ENCODE data around the gene ZNF280C. TPM values are rescaled to one million over a fixed set of nuclear protein-coding genes. Genes with fewer than 3 reads are reported as not detected.
A peak's percentile ranks its signal among the peaks of the same experiment; 100 is the strongest.

The ZNF280C gene
- total RNA-seq, 1 experiment from 2014 or later: 12.9 TPM

DNA sequence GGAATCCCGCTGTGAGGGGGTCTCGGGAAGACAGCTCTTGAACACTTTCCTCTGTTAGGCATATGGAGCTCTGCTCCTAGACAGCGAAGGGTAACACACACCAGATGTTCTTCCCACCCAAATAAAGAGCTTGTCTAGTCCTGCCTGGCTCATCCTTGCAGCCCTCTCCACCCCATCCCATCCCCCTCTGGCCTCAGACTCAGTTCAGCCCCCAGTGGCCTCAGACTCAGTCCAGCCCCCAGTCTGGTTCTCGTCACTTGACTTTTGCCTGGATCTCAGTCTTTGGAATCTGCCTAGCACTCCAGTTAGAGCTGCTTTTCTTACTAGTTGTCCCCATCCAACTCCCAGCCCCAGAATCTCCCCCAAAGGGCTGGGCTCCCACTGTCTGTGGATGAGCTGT lies 82.0 kb downstream of the ZNF280C start:
- H3K4me3 ChIP-seq (ENCODE audit: low read depth in 2 of 2, low read length in 2 of 2): no peak overlapping the region
- in situ Hi-C loops (cut with HindIII; ENCODE audit: low pct_unique_long_range_greater_than_20kb, low sequenced_read_pairs): no loop called here
- BruUV-seq (replicated peaks): no TSS peak
- no peaks in the 10 kb centered on the region for H3K9me3 ChIP-seq (ENCODE audit: control insufficient read depth, insufficient read depth, low read depth, low read length)
- ChIA-PET CTCF (no interaction called here), POLR2A (interaction anchor here (0.6 kb wide), 1 partner anchor 226 kb away, joined by 3 read pairs; no protein-coding TSS in a partner anchor)
- TF ChIP-seq SIN3A (IDR thresholded peaks at IDR 0.05; ENCODE audit: borderline replicate concordance, insufficient read depth, low read depth, low read length): no peak
- TF ChIP-seq POLR2AphosphoS5 (IDR thresholded peaks at IDR 0.05; ENCODE audit: low read depth, low read length): no peak
- TF ChIP-seq, protein P1, sequence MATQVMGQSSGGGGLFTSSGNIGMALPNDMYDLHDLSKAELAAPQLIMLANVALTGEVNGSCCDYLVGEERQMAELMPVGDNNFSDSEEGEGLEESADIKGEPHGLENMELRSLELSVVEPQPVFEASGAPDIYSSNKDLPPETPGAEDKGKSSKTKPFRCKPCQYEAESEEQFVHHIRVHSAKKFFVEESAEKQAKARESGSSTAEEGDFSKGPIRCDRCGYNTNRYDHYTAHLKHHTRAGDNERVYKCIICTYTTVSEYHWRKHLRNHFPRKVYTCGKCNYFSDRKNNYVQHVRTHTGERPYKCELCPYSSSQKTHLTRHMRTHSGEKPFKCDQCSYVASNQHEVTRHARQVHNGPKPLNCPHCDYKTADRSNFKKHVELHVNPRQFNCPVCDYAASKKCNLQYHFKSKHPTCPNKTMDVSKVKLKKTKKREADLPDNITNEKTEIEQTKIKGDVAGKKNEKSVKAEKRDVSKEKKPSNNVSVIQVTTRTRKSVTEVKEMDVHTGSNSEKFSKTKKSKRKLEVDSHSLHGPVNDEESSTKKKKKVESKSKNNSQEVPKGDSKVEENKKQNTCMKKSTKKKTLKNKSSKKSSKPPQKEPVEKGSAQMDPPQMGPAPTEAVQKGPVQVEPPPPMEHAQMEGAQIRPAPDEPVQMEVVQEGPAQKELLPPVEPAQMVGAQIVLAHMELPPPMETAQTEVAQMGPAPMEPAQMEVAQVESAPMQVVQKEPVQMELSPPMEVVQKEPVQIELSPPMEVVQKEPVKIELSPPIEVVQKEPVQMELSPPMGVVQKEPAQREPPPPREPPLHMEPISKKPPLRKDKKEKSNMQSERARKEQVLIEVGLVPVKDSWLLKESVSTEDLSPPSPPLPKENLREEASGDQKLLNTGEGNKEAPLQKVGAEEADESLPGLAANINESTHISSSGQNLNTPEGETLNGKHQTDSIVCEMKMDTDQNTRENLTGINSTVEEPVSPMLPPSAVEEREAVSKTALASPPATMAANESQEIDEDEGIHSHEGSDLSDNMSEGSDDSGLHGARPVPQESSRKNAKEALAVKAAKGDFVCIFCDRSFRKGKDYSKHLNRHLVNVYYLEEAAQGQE (IDR thresholded peaks at IDR 0.05; ENCODE audit: insufficient read depth in 1 of 2, low read depth in 2 of 2, low read length in 1 of 2): no peak
- TF ChIP-seq, protein P2, sequence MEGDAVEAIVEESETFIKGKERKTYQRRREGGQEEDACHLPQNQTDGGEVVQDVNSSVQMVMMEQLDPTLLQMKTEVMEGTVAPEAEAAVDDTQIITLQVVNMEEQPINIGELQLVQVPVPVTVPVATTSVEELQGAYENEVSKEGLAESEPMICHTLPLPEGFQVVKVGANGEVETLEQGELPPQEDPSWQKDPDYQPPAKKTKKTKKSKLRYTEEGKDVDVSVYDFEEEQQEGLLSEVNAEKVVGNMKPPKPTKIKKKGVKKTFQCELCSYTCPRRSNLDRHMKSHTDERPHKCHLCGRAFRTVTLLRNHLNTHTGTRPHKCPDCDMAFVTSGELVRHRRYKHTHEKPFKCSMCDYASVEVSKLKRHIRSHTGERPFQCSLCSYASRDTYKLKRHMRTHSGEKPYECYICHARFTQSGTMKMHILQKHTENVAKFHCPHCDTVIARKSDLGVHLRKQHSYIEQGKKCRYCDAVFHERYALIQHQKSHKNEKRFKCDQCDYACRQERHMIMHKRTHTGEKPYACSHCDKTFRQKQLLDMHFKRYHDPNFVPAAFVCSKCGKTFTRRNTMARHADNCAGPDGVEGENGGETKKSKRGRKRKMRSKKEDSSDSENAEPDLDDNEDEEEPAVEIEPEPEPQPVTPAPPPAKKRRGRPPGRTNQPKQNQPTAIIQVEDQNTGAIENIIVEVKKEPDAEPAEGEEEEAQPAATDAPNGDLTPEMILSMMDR (IDR thresholded peaks at IDR 0.05): no peak
- TF ChIP-seq TCF7L2 (IDR thresholded peaks at IDR 0.05; ENCODE audit: low read depth, low read length): no peak
- H3K27me3 ChIP-seq (ENCODE audit: control insufficient read depth, insufficient read depth, low read length): no peaks in the 10 kb centered on the region
- no peak overlapping the region for H3K27ac ChIP-seq (ENCODE audit: low read length)
- DNase-seq (ENCODE audit: low read depth, low spot score) (no peak), ATAC-seq (0 out of 2 replicates have a peak, but pooled peaks have one; percentile 14)
- no peaks in the 10 kb centered on the region for H3K36me3 ChIP-seq (ENCODE audit: control insufficient read depth, insufficient read depth, low read length)
- intact Hi-C loops (cut with micrococcal nuclease; ENCODE audit: unreplicated experiment): no loop called here
- H3K4me1 ChIP-seq (ENCODE audit: control insufficient read depth, insufficient read depth, low read length): no peaks in the 10 kb centered on the region

DNA sequence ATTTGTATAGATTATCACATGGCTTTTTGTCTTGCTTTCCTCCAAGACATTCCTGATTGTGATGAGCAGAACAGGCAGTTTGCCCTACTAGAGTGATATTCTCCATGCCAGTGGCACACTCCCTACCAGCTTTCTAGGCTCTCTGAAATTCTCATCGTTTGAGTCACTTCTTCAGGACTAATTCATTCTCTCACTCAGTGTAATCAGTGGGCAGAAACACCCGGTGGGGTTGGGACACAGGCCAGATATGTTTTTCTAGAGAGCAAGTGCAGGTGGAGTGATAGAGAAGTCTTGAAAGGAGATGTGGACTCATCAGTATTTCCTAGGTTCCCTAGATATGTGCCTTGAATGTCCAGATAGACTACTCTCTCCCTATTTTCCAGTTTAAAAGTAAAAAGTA lies 83.8 kb downstream of the ZNF280C start:
- BruUV-seq (replicated peaks): no TSS peak
- no peaks in the 10 kb centered on the region for H3K4me1 ChIP-seq (ENCODE audit: control insufficient read depth, insufficient read depth, low read length)
- no peaks in the 10 kb centered on the region for H3K36me3 ChIP-seq (ENCODE audit: control insufficient read depth, insufficient read depth, low read length)
- DNase-seq (ENCODE audit: low read depth, low spot score) (no peak), ATAC-seq (no peak)
- no peak for TF ChIP-seq SIN3A (IDR thresholded peaks at IDR 0.05; ENCODE audit: borderline replicate concordance, insufficient read depth, low read depth, low read length)
- TF ChIP-seq TCF7L2 (IDR thresholded peaks at IDR 0.05; ENCODE audit: low read depth, low read length): no peak
- TF ChIP-seq, protein P2 (IDR thresholded peaks at IDR 0.05): no peak
- TF ChIP-seq POLR2AphosphoS5 (IDR thresholded peaks at IDR 0.05; ENCODE audit: low read depth, low read length): no peak
- TF ChIP-seq, protein P1 (IDR thresholded peaks at IDR 0.05; ENCODE audit: insufficient read depth in 1 of 2, low read depth in 2 of 2, low read length in 1 of 2): no peak
- ChIA-PET CTCF (no interaction called here), POLR2A (no interaction called here)
- in situ Hi-C loops (cut with HindIII; ENCODE audit: low pct_unique_long_range_greater_than_20kb, low sequenced_read_pairs) (no loop called here), intact Hi-C loops (cut with micrococcal nuclease; ENCODE audit: unreplicated experiment) (no loop called here)
- H3K9me3 ChIP-seq (ENCODE audit: control insufficient read depth, insufficient read depth, low read depth, low read length): no peaks in the 10 kb centered on the region
- H3K27me3 ChIP-seq (ENCODE audit: control insufficient read depth, insufficient read depth, low read length): no peaks in the 10 kb centered on the region
- no peak overlapping the region for H3K4me3 ChIP-seq (ENCODE audit: low read depth in 2 of 2, low read length in 2 of 2)
- H3K27ac ChIP-seq (ENCODE audit: low read length): no peak overlapping the region

Measured in Panc1 (cell line).